Kidney (tissue), 14 donors: Measurements from ENCODE around the gene AHCYL2. TPM values are rescaled to one million over a fixed set of nuclear protein-coding genes. Genes with fewer than 3 reads are reported as not detected.
A peak's percentile ranks its signal among the peaks of the same experiment; 100 is the strongest.
"Not testable (repeated sequence)": the region's sequence is repeated elsewhere in the genome, so short reads cannot be mapped to it uniquely, and the experiment has no call there.

Source experiments
- DNase-seq, 5 donors: peaks; one replicate each; pipeline ENCODE4 v3.0.0-alpha.2; 2013 to 2020
- FAIRE-seq: peaks from 2 replicates; lab custom pipeline; 2012; peaks lifted over from hg19 to GRCh38; lab: Jason Lieb, UNC
- H3K27ac ChIP-seq, 2 donors: one replicate each; pipeline ENCODE4 v1.7.0; 2013; ENCODE audit warnings: low read depth in 2 of 2, low read length in 2 of 2, inconsistent platforms in 1 of 2
- H3K27me3 ChIP-seq: one replicate; pipeline ENCODE4 v1.7.1; 2013; ENCODE audit warnings: low read length, inconsistent platforms; ENCODE audit not compliant: control insufficient read depth, insufficient read depth
- H3K36me3 ChIP-seq, 3 donors: one replicate each; pipeline versions ENCODE4 v1.7.0 to v1.7.1; 2013; ENCODE audit warnings: low read length in 3 of 3, control low read depth in 1 of 3, inconsistent platforms in 1 of 3; ENCODE audit not compliant: insufficient read depth in 3 of 3, control insufficient read depth in 2 of 3
- H3K4me1 ChIP-seq, 3 donors: one replicate each; pipeline versions ENCODE4 v1.7.0 to v1.7.1; 2013; ENCODE audit warnings: low read length in 3 of 3, inconsistent platforms in 1 of 3, low read depth in 1 of 3; ENCODE audit not compliant: control insufficient read depth in 2 of 3, insufficient read depth in 2 of 3
- H3K4me3 ChIP-seq, 3 donors: one replicate each; pipeline versions ENCODE4 v1.7.0 to v1.8.1; 2013; ENCODE audit warnings: low read length in 3 of 3, control low read depth in 1 of 3, inconsistent platforms in 1 of 3
- H3K9ac ChIP-seq, 3 donors: one replicate each; pipeline versions ENCODE4 v1.7.0 to v1.7.1; 2013; ENCODE audit warnings: low read length in 3 of 3, control low read depth in 1 of 3, inconsistent platforms in 1 of 3
- H3K9me3 ChIP-seq, 3 donors: one replicate each; pipeline versions ENCODE4 v1.7.0 to v1.7.1; 2013; ENCODE audit warnings: low read length in 3 of 3, control low read depth in 1 of 3, inconsistent platforms in 1 of 3; ENCODE audit not compliant: control insufficient read depth in 2 of 3, insufficient read depth in 1 of 3
- intact Hi-C: fragments of 100-400 bp; cut with DNase I; formaldehyde crosslinking; loops from one replicate; pipeline ENCODE4 v1.11.1; 2022
- polyA plus RNA-seq: library from polyadenylated mRNA; stranded (reverse); fragments of 350-450 nt; fragmentation: Illumina TruSeq; extraction: RNeasy Lipid Tissue Mini Kit (QIAGEN cat#74804); gene quantifications from one replicate; pipeline ENCODE4 v1.2.3, GENCODE V29; 2014; ENCODE audit warnings: low read depth, low replicate concordance; ENCODE audit not compliant: insufficient read depth
- total RNA-seq: library from RNA; stranded (reverse); fragmentation: NEBNext Ultra II Directional; extraction: Animal tissue kit (Norgen Biotek cat#: 25700); gene quantifications from one replicate; pipeline ENCODE4 v1.2.1, GENCODE V29; 2021
- TF ChIP-seq, protein P1 (sequence below): IDR thresholded peaks from 3 replicates; pipeline ENCODE4 v1.5.1; 2012; ENCODE audit warnings: mild to moderate bottlenecking, moderate library complexity, borderline replicate concordance; ENCODE audit not compliant: insufficient read depth; ENCODE audit errors: extremely low read depth
- donor health status: control.
- donor health status: control.
- donor health status: control.
- donor health status: control.
- donor health status: control.
- donor health status: DM: yes; HTN: yes; CAD: no.
- donor health status: Normal renal cell carcinoma (clear cell type).

Gene AHCYL2
- total and polyA plus RNA-seq, 2 donors from 2014 or later = 19.5 to 25.2 TPM

GRCh38 chr7:129218514-129219062, 6.2 kb upstream of the AHCYL2 start:
- Histone ChIP-seq H3K27me3 (no peaks in the 10 kb centered on the region), H3K27ac (no peak overlapping the region), H3K4me3 (no peak overlapping the region), H3K9me3 (no peaks in the 10 kb centered on the region), H3K4me1 (no peaks in the 10 kb centered on the region), H3K36me3 (no peaks in the 10 kb centered on the region), H3K9ac (no peak overlapping the region)
- TF ChIP-seq, protein P1, sequence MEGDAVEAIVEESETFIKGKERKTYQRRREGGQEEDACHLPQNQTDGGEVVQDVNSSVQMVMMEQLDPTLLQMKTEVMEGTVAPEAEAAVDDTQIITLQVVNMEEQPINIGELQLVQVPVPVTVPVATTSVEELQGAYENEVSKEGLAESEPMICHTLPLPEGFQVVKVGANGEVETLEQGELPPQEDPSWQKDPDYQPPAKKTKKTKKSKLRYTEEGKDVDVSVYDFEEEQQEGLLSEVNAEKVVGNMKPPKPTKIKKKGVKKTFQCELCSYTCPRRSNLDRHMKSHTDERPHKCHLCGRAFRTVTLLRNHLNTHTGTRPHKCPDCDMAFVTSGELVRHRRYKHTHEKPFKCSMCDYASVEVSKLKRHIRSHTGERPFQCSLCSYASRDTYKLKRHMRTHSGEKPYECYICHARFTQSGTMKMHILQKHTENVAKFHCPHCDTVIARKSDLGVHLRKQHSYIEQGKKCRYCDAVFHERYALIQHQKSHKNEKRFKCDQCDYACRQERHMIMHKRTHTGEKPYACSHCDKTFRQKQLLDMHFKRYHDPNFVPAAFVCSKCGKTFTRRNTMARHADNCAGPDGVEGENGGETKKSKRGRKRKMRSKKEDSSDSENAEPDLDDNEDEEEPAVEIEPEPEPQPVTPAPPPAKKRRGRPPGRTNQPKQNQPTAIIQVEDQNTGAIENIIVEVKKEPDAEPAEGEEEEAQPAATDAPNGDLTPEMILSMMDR = peak; percentile 94
- intact Hi-C loops = no loop called here
- FAIRE-seq = no peak
- DNase-seq = peak; percentile 84 to 94 (median 86)

GRCh38 chr7:129219166-129219565, 5.7 kb upstream of the AHCYL2 start:
- H3K27me3 ChIP-seq, intact Hi-C loops, H3K27ac ChIP-seq, FAIRE-seq, H3K9me3 ChIP-seq, DNase-seq, H3K4me3 ChIP-seq, H3K9ac ChIP-seq, H3K36me3 ChIP-seq, H3K4me1 ChIP-seq: not testable (repeated sequence)

- Histone ChIP-seq H3K27me3 (no peaks in the 10 kb centered on the region), H3K9me3 (no peaks in the 10 kb centered on the region), H3K9ac (no peak overlapping the region), H3K4me1 (peaks cover 0 to 6% (median 2%) of the 10 kb centered on the region in 3 donors), H3K4me3 (no peak overlapping the region), H3K36me3 (no peaks in the 10 kb centered on the region), H3K27ac (peak overlapping the region in 1 of 2 donors; percentile 11)
- FAIRE-seq (no peak), DNase-seq (peak in 2 of 5 donors; percentile 27 to 46)
- TF ChIP-seq, protein P1 = no peak
- intact Hi-C loops = loop anchor here (10.0 kb wide), 1 partner anchor 73 kb away; no protein-coding TSS in a partner anchor
Observed at GRCh38 chr7:129222064-129222463, 2.8 kb upstream of the AHCYL2 start.

DNA sequence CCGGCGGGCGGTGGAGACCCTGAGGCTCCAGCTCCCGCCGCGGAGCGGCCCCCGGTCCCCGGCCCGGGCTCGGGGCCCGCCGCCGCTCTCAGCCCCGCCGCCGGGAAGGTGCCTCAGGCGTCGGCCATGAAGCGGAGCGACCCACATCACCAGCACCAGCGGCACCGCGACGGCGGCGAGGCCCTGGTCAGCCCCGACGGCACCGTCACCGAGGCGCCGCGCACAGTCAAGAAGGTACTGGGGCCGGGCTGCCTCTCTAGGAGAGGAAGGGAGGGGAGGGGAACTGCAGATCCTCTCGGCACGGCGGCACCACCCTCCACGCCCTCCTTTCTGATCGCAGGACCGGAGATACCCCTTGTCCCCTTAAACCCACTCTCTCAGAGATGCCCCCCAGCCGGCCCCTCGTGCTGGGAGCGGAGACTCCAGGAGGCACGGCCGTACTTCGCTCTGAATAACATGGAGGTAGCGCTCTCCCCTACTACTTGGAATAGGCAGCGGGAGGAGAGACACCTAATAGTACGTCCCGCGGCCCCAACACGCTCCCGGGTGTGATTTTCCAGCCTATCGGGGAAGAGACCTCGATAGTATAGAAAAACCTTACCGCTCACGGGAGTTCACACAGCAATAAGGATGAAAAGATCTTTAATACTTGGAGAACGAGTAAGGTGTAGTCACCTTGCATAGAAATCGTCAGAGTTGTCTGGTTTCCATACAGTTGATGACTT, 538 bp downstream of the AHCYL2 start:
- FAIRE-seq (no peak), DNase-seq (peak; percentile 66 to 88 (median 78))
- TF ChIP-seq, protein P1 = no peak
- Histone ChIP-seq H3K27me3 (no peaks in the 10 kb centered on the region), H3K27ac (peak overlapping the region; percentile 63 to 99), H3K4me3 (peak overlapping the region; percentile 85 to 95 (median 91)), H3K36me3 (no peaks in the 10 kb centered on the region), H3K4me1 (peaks cover 0 to 6% (median 2%) of the 10 kb centered on the region in 3 donors), H3K9me3 (no peaks in the 10 kb centered on the region), H3K9ac (peak overlapping the region; percentile 66 to 93 (median 78))
- intact Hi-C loops = loop anchor here (10.0 kb wide), 1 partner anchor 69 kb away; no protein-coding TSS in a partner anchor
